HCT116 (cell line): ENCODE data around the gene PPARGC1A. TPM values are rescaled to one million over a fixed set of nuclear protein-coding genes. Genes with fewer than 3 reads are reported as not detected.

ENCODE experiments used
- ATAC-seq: fragments of 200-7000 bp; cut with Tn5 transposase; 2 replicates; pipeline ENCODE4 v1.9.1; 2020; ENCODE audit warnings: mild to moderate bottlenecking, moderate library complexity
- BruUV-seq: library from RNA; stranded (reverse); fragments of 400-500 nt; replicated peaks from 2 replicates; lab custom pipeline; 2021; lab: Mats Ljungman, UMichigan
- CTCF ChIA-PET: fragments of 300-600 bp; sonication (Branson Sonifier 250); formaldehyde crosslinking; loops from one replicate; lab custom pipeline; 2021; ENCODE audit warnings: antibody characterized with exemption; lab: Charles Lee
- POLR2A ChIA-PET: fragments of 300-600, 350-600 bp; sonication (Branson Sonifier 250); formaldehyde crosslinking; loops from one replicate; lab custom pipeline; 2021; ENCODE audit warnings: antibody characterized with exemption; lab: Charles Lee
- RAD21 ChIA-PET, 2 experiments: fragments of 300-600 bp; sonication (Branson Sonifier 250); formaldehyde crosslinking; loops; one replicate each; lab custom pipeline; 2023; ENCODE audit warnings: low total read pairs in 2 of 2; ENCODE audit not compliant: uncharacterized antibody in 2 of 2, unreplicated experiment in 2 of 2, low non-redundant PET in 1 of 2; lab: Charles Lee
- DNase-seq: peaks from one replicate; pipeline ENCODE4 v3.0.0-alpha.2; 2010; ENCODE audit warnings: low read depth, low spot score
- H2AFZ ChIP-seq: fragments of 200-600 bp; shearing (Covaris generic), sonication (generic); 2 replicates; pipeline ENCODE4 v1.6.1; 2017; ENCODE audit warnings: low read depth, mixed run types, mixed read lengths, antibody characterized with exemption, low read length; ENCODE audit not compliant: poor library complexity, severe bottlenecking
- H3K27ac ChIP-seq: 2 replicates; pipeline ENCODE4 v1.5.1; 2012; ENCODE audit warnings: low read depth, low read length
- H3K27me3 ChIP-seq: fragments of 200-600 bp; sonication (generic); 2 replicates; pipeline ENCODE4 v1.6.1; 2016; ENCODE audit warnings: mixed run types, low read length, mixed read lengths; ENCODE audit not compliant: insufficient read depth
- H3K36me3 ChIP-seq, 2 experiments: fragments of 200-500 bp in 1 of 2; fragments of 200-600 bp in 1 of 2; sonication (Bioruptor generic) in 1 of 2; sonication (generic) in 1 of 2; 2 replicates each; pipeline versions ENCODE4 v1.5.1 to v1.6.1; 2014 to 2016; ENCODE audit warnings: low read length in 2 of 2, inconsistent platforms in 1 of 2, mixed read lengths in 1 of 2, mixed run types in 1 of 2; ENCODE audit not compliant: insufficient read depth in 2 of 2, control insufficient read depth in 1 of 2
- H3K4me1 ChIP-seq, 2 experiments: fragments of 200-600 bp in 1 of 2; sonication (generic) in 1 of 2; 2 replicates each; pipeline versions ENCODE4 v1.5.1 to v1.6.1; 2012 to 2017; ENCODE audit warnings: low read length in 2 of 2, inconsistent platforms in 1 of 2, mild to moderate bottlenecking in 1 of 2, mixed read lengths in 1 of 2, mixed run types in 1 of 2, moderate library complexity in 1 of 2; ENCODE audit not compliant: insufficient read depth in 2 of 2, control insufficient read depth in 1 of 2
- H3K4me2 ChIP-seq: fragments of 200-600 bp; sonication (generic); 2 replicates; pipeline ENCODE4 v1.6.1; 2017; ENCODE audit warnings: mixed run types, low read length, mixed read lengths
- H3K4me3 ChIP-seq, 2 experiments: fragments of 200-600 bp in 1 of 2; sonication (generic) in 1 of 2; replicated peaks in 1 of 2; 2 replicates each; pipeline ENCODE4 v1.5.1; 2011 to 2016; ENCODE audit warnings: low read length in 2 of 2, control low read depth in 1 of 2, low read depth in 1 of 2, mild to moderate bottlenecking in 1 of 2, mixed read lengths in 1 of 2, mixed run types in 1 of 2
- H3K79me2 ChIP-seq: fragments of 200-600 bp; sonication (generic); 2 replicates; pipeline ENCODE4 v1.6.1; 2017; ENCODE audit warnings: mild to moderate bottlenecking, mixed run types, low read length, moderate library complexity, mixed read lengths; ENCODE audit not compliant: insufficient read depth
- H3K9ac ChIP-seq: fragments of 200-600 bp; sonication (generic); 2 replicates; pipeline ENCODE4 v1.6.1; 2016; ENCODE audit warnings: low read length, mixed read lengths
- H3K9me2 ChIP-seq: fragments of 200-600 bp; sonication (generic), shearing (Covaris generic); 2 replicates; pipeline ENCODE4 v1.6.1; 2017; ENCODE audit warnings: mixed run types, mild to moderate bottlenecking, moderate library complexity; ENCODE audit not compliant: insufficient read depth
- H3K9me3 ChIP-seq, 2 experiments: fragments of 200-500 bp in 1 of 2; fragments of 200-600 bp in 1 of 2; sonication (Bioruptor generic) in 1 of 2; sonication (generic) in 1 of 2; 2 replicates each; pipeline ENCODE4 v1.6.1; 2014 to 2017; ENCODE audit warnings: low read length in 2 of 2, mixed read lengths in 2 of 2, inconsistent platforms in 1 of 2, low read depth in 1 of 2, mild to moderate bottlenecking in 1 of 2, mixed run types in 1 of 2, moderate library complexity in 1 of 2; ENCODE audit not compliant: control insufficient read depth in 1 of 2, insufficient read depth in 1 of 2
- H4K20me1 ChIP-seq: fragments of 200-600 bp; sonication (generic), shearing (Covaris generic); 2 replicates; pipeline ENCODE4 v1.6.1; 2017; ENCODE audit warnings: mixed run types, mild to moderate bottlenecking, moderate library complexity; ENCODE audit not compliant: insufficient read depth
- CBX3 ChIP-seq: IDR thresholded peaks from 2 replicates; pipeline ENCODE4 v1.6.1; 2012; ENCODE audit warnings: low read depth
- CEBPB ChIP-seq: IDR thresholded peaks from 2 replicates; pipeline ENCODE4 v1.6.1; 2012; ENCODE audit warnings: low read depth
- CTCF ChIP-seq, 3 experiments: fragments of 200-600 bp in 1 of 3; sonication (generic) in 1 of 3; IDR thresholded peaks in 2 of 3; conservative IDR thresholded peaks in 1 of 3; 2 replicates each; pipeline ENCODE4 v1.5.1; 2012 to 2017; ENCODE audit warnings: low read depth in 2 of 3, low read length in 2 of 3, antibody characterized with exemption in 1 of 3, borderline replicate concordance in 1 of 3, control low read depth in 1 of 3, mild to moderate bottlenecking in 1 of 3, mixed read lengths in 1 of 3, mixed run types in 1 of 3, moderate library complexity in 1 of 3; ENCODE audit not compliant: insufficient read depth in 1 of 3
- EGR1 ChIP-seq: IDR thresholded peaks from 2 replicates; pipeline ENCODE4 v1.6.1; 2012; ENCODE audit warnings: low read depth
- ELF1 ChIP-seq: IDR thresholded peaks from 2 replicates; pipeline ENCODE4 v1.6.1; 2012; ENCODE audit warnings: low read depth, borderline replicate concordance
- EZH2 ChIP-seq: fragments of 200-600 bp; sonication (generic); IDR thresholded peaks from 2 replicates; pipeline ENCODE4 v1.6.1; 2017; ENCODE audit warnings: antibody characterized with exemption, mixed run types
- EZH2phosphoT487 ChIP-seq: fragments of 200-600 bp; IDR thresholded peaks from 2 replicates; pipeline ENCODE4 v1.6.1; 2018; ENCODE audit warnings: antibody characterized with exemption, borderline replicate concordance
- JUND ChIP-seq: IDR thresholded peaks from 2 replicates; pipeline ENCODE4 v1.6.1; 2012
- POLR2A ChIP-seq: IDR thresholded peaks from 2 replicates; pipeline ENCODE4 v1.7.0; 2011; ENCODE audit warnings: borderline replicate concordance; ENCODE audit not compliant: insufficient read depth, insufficient read length; ENCODE audit errors: extremely low read depth
- POLR2AphosphoS5 ChIP-seq: IDR thresholded peaks from 2 replicates; pipeline ENCODE4 v1.6.1; 2011; ENCODE audit warnings: mild to moderate bottlenecking, low read depth, low read length, moderate library complexity
- REST ChIP-seq: IDR thresholded peaks from 2 replicates; pipeline ENCODE4 v1.6.1; 2012; ENCODE audit warnings: low read depth
- SP1 ChIP-seq: IDR thresholded peaks from 2 replicates; pipeline ENCODE4 v1.6.1; 2012; ENCODE audit warnings: low read depth
- TCF7L2 ChIP-seq: IDR thresholded peaks from 2 replicates; pipeline ENCODE4 v1.7.0; 2011; ENCODE audit warnings: borderline replicate concordance, inconsistent platforms; ENCODE audit not compliant: insufficient read depth, insufficient read length; ENCODE audit errors: extremely low read depth
- intact Hi-C: fragments of 100-400 bp; cut with micrococcal nuclease; formaldehyde crosslinking; loops from 2 replicates; pipeline ENCODE4 v1.10.0; 2022
- total RNA-seq: library from RNA; stranded (reverse); gene quantifications from one replicate; pipeline ENCODE4 v1.2.1, GENCODE V29; 2021; ENCODE audit not compliant: unreplicated experiment

PPARGC1A gene
- total RNA-seq, 1 experiment from 2014 or later, result not detected

GRCh38 chr4:23861897-23862296 lies 27.9 kb downstream of the PPARGC1A start:
- no peak overlapping the region for H3K9ac ChIP-seq
- no peak for DNase-seq
- no peaks in the 10 kb centered on the region for H3K36me3 ChIP-seq
- H3K9me2 ChIP-seq, result no peaks in the 10 kb centered on the region
- ChIA-PET CTCF (no interaction called here), RAD21 (no interaction called here), POLR2A (no interaction called here)
- TF ChIP-seq EZH2 (no peak), TCF7L2 (no peak), EGR1 (no peak), REST (no peak), SP1 (no peak), EZH2phosphoT487 (no peak), JUND (no peak), ELF1 (no peak), CBX3 (no peak), POLR2A (no peak), CTCF (IDR thresholded peaks at IDR 0.05 in 2 of 3, conservative IDR thresholded peaks at IDR 0.05 in 1 of 3; ENCODE audit: borderline replicate concordance in 1 of 3, insufficient read depth in 1 of 3, low read depth in 2 of 3, low read length in 2 of 3) (no peak), CEBPB (no peak), POLR2AphosphoS5 (no peak)
- H3K4me2 ChIP-seq, result no peak overlapping the region
- H3K79me2 ChIP-seq, result no peaks in the 10 kb centered on the region
- no peaks in the 10 kb centered on the region for H3K27me3 ChIP-seq
- H2AFZ ChIP-seq, result no peak overlapping the region
- BruUV-seq, result no TSS peak
- no peaks in the 10 kb centered on the region for H3K4me1 ChIP-seq
- H3K27ac ChIP-seq, result no peak overlapping the region
- H3K9me3 ChIP-seq, result peaks cover 4 to 23% of the 10 kb centered on the region in 2 experiments; a peak in 2 of 4 replicates
- intact Hi-C loops, result no loop called here
- no peak for ATAC-seq
- no peak overlapping the region for H3K4me3 ChIP-seq
- no peaks in the 10 kb centered on the region for H4K20me1 ChIP-seq
